Activated CD4-positive, alpha-beta T cell treated with anti-CD3 and anti-CD28 coated beads, Interleukin-2, amount 10 ng/mL, durations not matched to agents 24 days and 14 days (primary cell): ENCODE measurements around the gene TRIM43B. TPM values are rescaled to one million over a fixed set of nuclear protein-coding genes. Genes with fewer than 3 reads are reported as not detected.

ENCODE experiments used
- total RNA-seq: library from RNA; stranded (reverse); gene quantifications from 2 replicates; pipeline ENCODE4 v1.2.3, GENCODE V29; 2022

The TRIM43B gene
- total RNA-seq, 1 donor from 2014 or later: not detected

Other genes starting within 250 kb of the TRIM43B start
- 0.54 and 1.4 TPM in 2 replicates for gene PROM2, start 210.3 kb downstream of the TRIM43B start, total RNA-seq
- gene KCNIP3, start 187.4 kb downstream of the TRIM43B start, total RNA-seq: 0.28 TPM in 1 of 2 replicates, not detected in the other
- gene FAHD2A, start 82.0 kb downstream of the TRIM43B start, total RNA-seq: 35.8 and 36.0 TPM in 2 replicates
- gene TRIM43, start 107.2 kb upstream of the TRIM43B start, total RNA-seq: not detected in 2 replicates